Gastrocnemius medialis (tissue), 4 donors: ENCODE results near the gene TRIP12.

Experiments used
- POLR2A ChIP-seq, 2 donors: fragments of 450-650 bp; IDR thresholded peaks; one replicate each; pipeline ENCODE4 v1.6.1; 2017; ENCODE audit warnings: antibody characterized with exemption in 2 of 2, mild to moderate bottlenecking in 2 of 2, moderate library complexity in 2 of 2
- TF ChIP-seq, protein P1 (sequence below), 5 experiments: fragments of 450-650 bp in 3 of 5; fragments of 200-600 bp in 2 of 5; sonication (generic) in 2 of 5; IDR thresholded peaks in 4 of 5; conservative IDR thresholded peaks in 1 of 5; 1 replicate in 4 of 5; 2 replicates in 1 of 5; pipeline ENCODE4 v1.5.1; 2016 to 2019; ENCODE audit warnings: antibody characterized with exemption in 5 of 5, mild to moderate bottlenecking in 3 of 5, moderate library complexity in 3 of 5

DNA sequence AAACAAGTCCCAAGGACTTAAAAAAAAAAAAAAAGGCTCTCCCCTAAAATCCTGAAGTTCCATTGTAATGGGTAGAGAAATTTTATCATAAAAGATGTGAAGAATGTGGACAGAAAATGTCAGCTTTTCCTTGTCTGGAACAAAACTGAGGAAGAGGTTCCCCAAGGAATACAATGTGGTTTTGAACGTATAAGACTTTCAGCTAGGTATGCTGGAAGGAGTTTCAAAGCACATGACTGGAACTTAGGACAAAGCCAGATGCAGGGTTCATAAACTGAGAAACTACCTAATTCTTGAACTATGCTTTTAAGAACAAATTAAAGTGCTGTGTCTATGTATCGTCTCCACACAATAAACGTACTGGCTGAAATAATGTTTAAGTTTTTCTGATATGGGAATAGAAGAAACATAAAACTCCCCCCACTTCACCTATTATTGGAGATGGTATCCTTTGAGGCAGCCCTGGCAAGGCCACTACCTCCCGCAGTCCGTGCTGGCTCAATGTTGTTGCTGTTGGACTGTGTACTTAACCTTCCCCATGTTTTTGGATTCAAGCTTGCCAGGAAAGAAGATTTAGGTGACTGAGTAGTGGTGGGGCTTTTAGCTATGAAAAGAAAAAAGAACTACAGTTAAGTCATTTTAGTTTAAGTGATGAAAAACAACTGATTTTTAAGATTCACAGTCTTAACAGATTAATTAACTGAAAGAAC is 123.2 kb downstream of the TRIP12 start:
- TF ChIP-seq, protein P1, sequence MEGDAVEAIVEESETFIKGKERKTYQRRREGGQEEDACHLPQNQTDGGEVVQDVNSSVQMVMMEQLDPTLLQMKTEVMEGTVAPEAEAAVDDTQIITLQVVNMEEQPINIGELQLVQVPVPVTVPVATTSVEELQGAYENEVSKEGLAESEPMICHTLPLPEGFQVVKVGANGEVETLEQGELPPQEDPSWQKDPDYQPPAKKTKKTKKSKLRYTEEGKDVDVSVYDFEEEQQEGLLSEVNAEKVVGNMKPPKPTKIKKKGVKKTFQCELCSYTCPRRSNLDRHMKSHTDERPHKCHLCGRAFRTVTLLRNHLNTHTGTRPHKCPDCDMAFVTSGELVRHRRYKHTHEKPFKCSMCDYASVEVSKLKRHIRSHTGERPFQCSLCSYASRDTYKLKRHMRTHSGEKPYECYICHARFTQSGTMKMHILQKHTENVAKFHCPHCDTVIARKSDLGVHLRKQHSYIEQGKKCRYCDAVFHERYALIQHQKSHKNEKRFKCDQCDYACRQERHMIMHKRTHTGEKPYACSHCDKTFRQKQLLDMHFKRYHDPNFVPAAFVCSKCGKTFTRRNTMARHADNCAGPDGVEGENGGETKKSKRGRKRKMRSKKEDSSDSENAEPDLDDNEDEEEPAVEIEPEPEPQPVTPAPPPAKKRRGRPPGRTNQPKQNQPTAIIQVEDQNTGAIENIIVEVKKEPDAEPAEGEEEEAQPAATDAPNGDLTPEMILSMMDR (IDR thresholded peaks at IDR 0.05 in 4 of 5, conservative IDR thresholded peaks at IDR 0.05 in 1 of 5), result no peak
- TF ChIP-seq POLR2A (IDR thresholded peaks at IDR 0.05), result no peak
